Sigmoid colon (tissue), 7 donors: ENCODE results near the gene SLC9A7. TPM values are rescaled to one million over a fixed set of nuclear protein-coding genes. Genes with fewer than 3 reads are reported as not detected.

Experiments
- DNase-seq: peaks from one replicate; pipeline ENCODE4 v3.0.0-alpha.2; 2019
- H3K27ac ChIP-seq, 4 donors: fragments of 200-600 bp; sonication (generic); one replicate each; pipeline ENCODE4 v1.5.1; 2016 to 2019; ENCODE audit warnings: mild to moderate bottlenecking in 1 of 4
- H3K27me3 ChIP-seq, 3 donors: fragments of 200-600 bp; sonication (generic); one replicate each; pipeline ENCODE4 v1.5.1; 2019; ENCODE audit warnings: mild to moderate bottlenecking in 1 of 3
- H3K36me3 ChIP-seq, 4 donors: fragments of 200-600 bp; sonication (generic); one replicate each; pipeline ENCODE4 v1.5.1; 2016 to 2019
- H3K4me1 ChIP-seq, 4 donors: fragments of 200-600 bp; sonication (generic); one replicate each; pipeline ENCODE4 v1.5.1; 2017 to 2019
- H3K4me3 ChIP-seq, 4 donors: fragments of 200-600 bp; sonication (generic); one replicate each; pipeline ENCODE4 v1.5.1; 2017 to 2019; ENCODE audit warnings: mild to moderate bottlenecking in 2 of 4, moderate library complexity in 1 of 4
- H3K9me3 ChIP-seq, 4 donors: fragments of 200-600 bp in 3 of 4; sonication (generic) in 3 of 4; one replicate each; pipeline versions ENCODE4 v1.5.1 to v1.6.1; 2013 to 2019
- CTCF ChIP-seq, 4 experiments: fragments of 450-650 bp in 3 of 4; fragments of 200-600 bp in 1 of 4; IDR thresholded peaks; one replicate each; pipeline ENCODE4 v1.5.1; 2016 to 2019; ENCODE audit warnings: antibody characterized with exemption in 4 of 4, mild to moderate bottlenecking in 3 of 4, moderate library complexity in 2 of 4
- EP300 ChIP-seq, 4 donors: sonication (generic); formaldehyde crosslinking; IDR thresholded peaks; one replicate each; pipeline ENCODE4 v1.6.1; 2017; ENCODE audit warnings: antibody characterized with exemption in 4 of 4
- POLR2A ChIP-seq, 2 donors: fragments of 450-650 bp; IDR thresholded peaks; one replicate each; pipeline ENCODE4 v1.6.1; 2016; ENCODE audit warnings: antibody characterized with exemption in 2 of 2, mild to moderate bottlenecking in 2 of 2, moderate library complexity in 2 of 2
- POLR2AphosphoS5 ChIP-seq, 4 donors: sonication (generic); formaldehyde crosslinking; IDR thresholded peaks; one replicate each; pipeline ENCODE4 v1.6.1; 2017; ENCODE audit warnings: antibody characterized with exemption in 4 of 4
- WGBS, 2 donors: extraction: QIAGEN DNeasy Blood & Tissue Kit; methylation state at CpG; one replicate each; pipeline ENCODE4 v1.1.7; 2013; 5-methylcytosine and 5-hydroxymethylcytosine counted together
- intact Hi-C: fragments of 100-400 bp; cut with DNase I; formaldehyde crosslinking; loops from one replicate; pipeline ENCODE4 v1.15.1; 2023
- polyA plus RNA-seq, 3 donors: library from polyadenylated mRNA; stranded (reverse); fragments of 200-250 nt; gene quantifications; one replicate each; pipeline ENCODE4 v1.2.3, GENCODE V29; 2013
- total RNA-seq, 4 donors: library from RNA; depleted of rRNA; stranded (reverse); fragments of >200 nt; gene quantifications; one replicate each; pipeline ENCODE4 v1.1.0, GENCODE V29; 2016
- donor health status: healthy with polysubstance abuse.
- donor health status: Bipolar disorder and iron deficiency.
- donor health status: healthy.

SLC9A7 gene
- total and polyA plus RNA-seq, 7 donors = under 0.01 to 8.8 (median 2.9) TPM

- H3K27me3 ChIP-seq = no peaks in the 10 kb centered on the region
- DNase-seq = no peak
- peak overlapping the region; percentile 2 to 55 (median 34) for H3K27ac ChIP-seq
These were observed 131.1 kb downstream of the SLC9A7 start for GRCh38 chrX:46627711-46628419.

GRCh38 chrX:46627062-46627461, 131.9 kb downstream of the SLC9A7 start:
- Histone ChIP-seq H3K27me3 (no peaks in the 10 kb centered on the region), H3K27ac (peak overlapping the region in 2 of 4 donors; percentile 34 to 55), H3K9me3 (no peaks in the 10 kb centered on the region), H3K36me3 (no peaks in the 10 kb centered on the region), H3K4me3 (no peak overlapping the region), H3K4me1 (no peaks in the 10 kb centered on the region)
- intact Hi-C loops = no loop called here
- DNase-seq = no peak
- 77 to 83% methylated on average over 4 of the region's 4 CpGs for WGBS, 2 donors
- TF ChIP-seq POLR2A (IDR thresholded peaks at IDR 0.05) (no peak), POLR2AphosphoS5 (IDR thresholded peaks at IDR 0.05) (no peak), EP300 (IDR thresholded peaks at IDR 0.05) (no peak), CTCF (IDR thresholded peaks at IDR 0.05) (no peak)

More at GRCh38 chrX:46627711-46628419, 131.1 kb downstream of the SLC9A7 start:
- H3K4me1 ChIP-seq = no peaks in the 10 kb centered on the region
- no peaks in the 10 kb centered on the region for H3K9me3 ChIP-seq
- intact Hi-C loops = no loop called here
- H3K4me3 ChIP-seq = no peak overlapping the region
- H3K36me3 ChIP-seq = no peaks in the 10 kb centered on the region
- TF ChIP-seq CTCF (IDR thresholded peaks at IDR 0.05) = no peak
- TF ChIP-seq EP300 (IDR thresholded peaks at IDR 0.05) = no peak
- WGBS, 2 donors = 61 to 74% methylated on average over 10 of the region's 10 CpGs

GRCh38 chrX:46626566-46626965, 132.4 kb downstream of the SLC9A7 start:
- H3K4me3 ChIP-seq = no peak overlapping the region
- no peaks in the 10 kb centered on the region for H3K27me3 ChIP-seq
- TF ChIP-seq EP300 (IDR thresholded peaks at IDR 0.05) (no peak), CTCF (IDR thresholded peaks at IDR 0.05) (no peak), POLR2AphosphoS5 (IDR thresholded peaks at IDR 0.05) (no peak), POLR2A (IDR thresholded peaks at IDR 0.05) (no peak)
- DNase-seq = no peak
- intact Hi-C loops = no loop called here
- no peaks in the 10 kb centered on the region for H3K4me1 ChIP-seq
- H3K36me3 ChIP-seq = no peaks in the 10 kb centered on the region
- H3K9me3 ChIP-seq = no peaks in the 10 kb centered on the region
- H3K27ac ChIP-seq = peak overlapping the region in 2 of 4 donors; percentile 14 to 34
- 76 to 92% methylated on average over 7 of the region's 7 CpGs for WGBS, 2 donors

GRCh38 chrX:46624090-46624786, 134.7 kb downstream of the SLC9A7 start:
- Histone ChIP-seq H3K9me3 (no peaks in the 10 kb centered on the region), H3K27me3 (no peaks in the 10 kb centered on the region), H3K27ac (no peak overlapping the region), H3K36me3 (no peaks in the 10 kb centered on the region), H3K4me3 (no peak overlapping the region), H3K4me1 (no peaks in the 10 kb centered on the region)
- TF ChIP-seq CTCF (IDR thresholded peaks at IDR 0.05) = no peak
- intact Hi-C loops = no loop called here
- no peak for DNase-seq
- WGBS, 2 donors = 92 to 95% methylated on average over 6 of the region's 6 CpGs
